Measurements from ENCODE around the gene USP15.

USP15 gene

GRCh38 chr12:62305778-62306177, 45.6 kb downstream of the USP15 start:
- Histone ChIP-seq H3K4me3 (ENCODE audit: low read depth in 1 of 2, low read length in 1 of 2) (no peak overlapping the region), H3K4me1 (ENCODE audit: control insufficient read depth in 1 of 2, insufficient read depth in 1 of 2, low read depth in 1 of 2, low read length in 1 of 2) (peaks cover 0 to 10% of the 10 kb centered on the region in 2 experiments), H3K27me3 (no peaks in the 10 kb centered on the region), H3K36me3 (peaks cover 73% of the 10 kb centered on the region), H3K9me3 (no peaks in the 10 kb centered on the region), H3K27ac (no peak overlapping the region)
- no peak for TF ChIP-seq CTCF (IDR thresholded peaks at IDR 0.05)

GRCh38 chr12:62306569-62307530, 46.6 kb downstream of the USP15 start:
- Histone ChIP-seq H3K27me3 (no peaks in the 10 kb centered on the region), H3K27ac (peak overlapping the region; percentile 24)

GRCh38 chr12:62308201-62308600, 48.0 kb downstream of the USP15 start:
- no peak for TF ChIP-seq CTCF (IDR thresholded peaks at IDR 0.05)
- Histone ChIP-seq H3K27me3 (no peaks in the 10 kb centered on the region), H3K4me1 (ENCODE audit: control insufficient read depth in 1 of 2, insufficient read depth in 1 of 2, low read depth in 1 of 2, low read length in 1 of 2) (peaks cover 0 to 8% of the 10 kb centered on the region in 2 experiments), H3K9me3 (no peaks in the 10 kb centered on the region), H3K4me3 (ENCODE audit: low read depth in 1 of 2, low read length in 1 of 2) (no peak overlapping the region), H3K27ac (no peak overlapping the region), H3K36me3 (peaks cover 68% of the 10 kb centered on the region)

More at GRCh38 chr12:62306569-62307530, 46.6 kb downstream of the USP15 start:
- no peaks in the 10 kb centered on the region for H3K9me3 ChIP-seq
- peaks cover 74% of the 10 kb centered on the region for H3K36me3 ChIP-seq
- peaks cover 0 to 7% of the 10 kb centered on the region in 2 experiments for H3K4me1 ChIP-seq (ENCODE audit: control insufficient read depth in 1 of 2, insufficient read depth in 1 of 2, low read depth in 1 of 2, low read length in 1 of 2)
- no peak overlapping the region for H3K4me3 ChIP-seq (ENCODE audit: low read depth in 1 of 2, low read length in 1 of 2)
- TF ChIP-seq CTCF (IDR thresholded peaks at IDR 0.05): no peak

GRCh38 chr12:62313727-62314380, 53.6 kb downstream of the USP15 start:
- Histone ChIP-seq H3K27me3 (no peaks in the 10 kb centered on the region), H3K4me1 (ENCODE audit: control insufficient read depth in 1 of 2, insufficient read depth in 1 of 2, low read depth in 1 of 2, low read length in 1 of 2) (peaks cover 17 to 44% of the 10 kb centered on the region in 2 experiments), H3K27ac (peak overlapping the region; percentile 11), H3K36me3 (peaks cover 25% of the 10 kb centered on the region), H3K9me3 (no peaks in the 10 kb centered on the region), H3K4me3 (ENCODE audit: low read depth in 1 of 2, low read length in 1 of 2) (no peak overlapping the region)
- no peak for TF ChIP-seq CTCF (IDR thresholded peaks at IDR 0.05)

DNA sequence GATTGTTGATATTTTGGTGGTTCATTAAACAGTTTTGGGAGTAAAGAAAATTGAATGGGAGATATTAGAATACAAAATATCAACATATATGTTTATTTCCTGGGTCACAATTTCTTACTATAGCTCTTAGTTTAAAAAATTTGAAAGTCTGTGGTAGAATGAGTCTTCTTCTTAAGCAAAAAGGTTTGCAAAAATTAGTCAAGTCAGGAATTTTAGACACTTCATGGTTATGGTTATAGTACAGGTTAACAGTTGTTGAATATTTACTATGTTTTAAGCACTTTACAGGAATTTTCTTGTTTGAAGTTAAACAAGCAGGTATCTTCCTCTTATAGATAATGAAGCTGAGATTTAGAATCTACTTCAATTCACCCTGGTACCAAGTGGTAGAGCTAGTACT, 56.8 kb downstream of the USP15 start:
- TF ChIP-seq CTCF (IDR thresholded peaks at IDR 0.05): no peak
- Histone ChIP-seq H3K36me3 (peaks cover 33% of the 10 kb centered on the region), H3K4me1 (ENCODE audit: control insufficient read depth in 1 of 2, insufficient read depth in 1 of 2, low read depth in 1 of 2, low read length in 1 of 2) (peaks cover 31 to 61% of the 10 kb centered on the region in 2 experiments), H3K4me3 (ENCODE audit: low read depth in 1 of 2, low read length in 1 of 2) (no peak overlapping the region), H3K9me3 (no peaks in the 10 kb centered on the region), H3K27ac (peak overlapping the region; percentile 87), H3K27me3 (no peaks in the 10 kb centered on the region)
